IPS-18c (cell line): ENCODE data around the gene PCDHA1.

Experiments
- H3K4me3 ChIP-seq: 2 replicates; pipeline ENCODE4 v1.7.0; 2013; ENCODE audit warnings: low read depth, mild to moderate bottlenecking, low read length, moderate library complexity; ENCODE audit not compliant: insufficient read depth
- H3K9me3 ChIP-seq: one replicate; pipeline ENCODE4 v1.6.1; 2013; ENCODE audit warnings: mild to moderate bottlenecking, low read length, moderate library complexity; ENCODE audit not compliant: control insufficient read depth, insufficient read depth

PCDHA1 gene

GRCh38 chr5:141040093-141040770, 254.3 kb downstream of the PCDHA1 start:
- Histone ChIP-seq H3K4me3 (peak overlapping the region; percentile 73), H3K9me3 (no peaks in the 10 kb centered on the region)

- Histone ChIP-seq H3K4me3 (peak overlapping the region; percentile 73), H3K9me3 (no peaks in the 10 kb centered on the region)
These were observed 255.0 kb downstream of the PCDHA1 start for GRCh38 chr5:141040771-141041426.

GRCh38 chr5:141041427-141041785, 255.5 kb downstream of the PCDHA1 start:
- Histone ChIP-seq H3K4me3 (no peak overlapping the region), H3K9me3 (no peaks in the 10 kb centered on the region)

GRCh38 chr5:141042555-141042954, 256.6 kb downstream of the PCDHA1 start:
- no peaks in the 10 kb centered on the region for H3K9me3 ChIP-seq
- H3K4me3 ChIP-seq, result no peak overlapping the region

- H3K4me3 ChIP-seq, result peak within 1 kb of the TSS; percentile 54
These were observed 264.9 kb downstream of the PCDHA1 start, which contains the start of gene PCDHB1 for GRCh38 chr5:141050622-141051520. Gene PCDHB1 (plus strand): TSS chr5:141051374. CDS start chr5:141051471, 97 bp downstream.

GRCh38 chr5:141051521-141051866, 265.6 kb downstream of the PCDHA1 start:
- Histone ChIP-seq H3K4me3 (peak overlapping the region; percentile 54), H3K9me3 (no peaks in the 10 kb centered on the region)

More at GRCh38 chr5:141050622-141051520, 264.9 kb downstream of the PCDHA1 start, which contains the start of gene PCDHB1:
- no peaks in the 10 kb centered on the region for H3K9me3 ChIP-seq
